ENCODE measurements around the gene RRAD. TPM values are rescaled to one million over a fixed set of nuclear protein-coding genes. Genes with fewer than 3 reads are reported as not detected.

RRAD gene
- total RNA-seq, 2 donors from 2014 or later = 8.3 TPM; not detected in 1

GRCh38 chr16:66918355-66918754 lies 7.0 kb downstream of the RRAD start:
- Histone ChIP-seq H3K4me3 (no peak overlapping the region), H3K27me3 (no peaks in the 10 kb centered on the region), H3K36me3 (replicated peaks in 1 of 2; ENCODE audit: insufficient read depth in 1 of 2, low read depth in 2 of 2) (no peaks in the 10 kb centered on the region), H3K4me1 (no peaks in the 10 kb centered on the region), H3K9me3 (no peaks in the 10 kb centered on the region), H3K27ac (no peak overlapping the region)
- 74 to 79% methylated on average over 5 to 6 of the region's 6 CpGs for WGBS, 2 donors
- intact Hi-C loops (cut with DNase I) = no loop called here
- ATAC-seq (no peak), DNase-seq (no peak)
- no peak for TF ChIP-seq POLR2A (IDR thresholded peaks at IDR 0.05)
- TF ChIP-seq, protein P1, sequence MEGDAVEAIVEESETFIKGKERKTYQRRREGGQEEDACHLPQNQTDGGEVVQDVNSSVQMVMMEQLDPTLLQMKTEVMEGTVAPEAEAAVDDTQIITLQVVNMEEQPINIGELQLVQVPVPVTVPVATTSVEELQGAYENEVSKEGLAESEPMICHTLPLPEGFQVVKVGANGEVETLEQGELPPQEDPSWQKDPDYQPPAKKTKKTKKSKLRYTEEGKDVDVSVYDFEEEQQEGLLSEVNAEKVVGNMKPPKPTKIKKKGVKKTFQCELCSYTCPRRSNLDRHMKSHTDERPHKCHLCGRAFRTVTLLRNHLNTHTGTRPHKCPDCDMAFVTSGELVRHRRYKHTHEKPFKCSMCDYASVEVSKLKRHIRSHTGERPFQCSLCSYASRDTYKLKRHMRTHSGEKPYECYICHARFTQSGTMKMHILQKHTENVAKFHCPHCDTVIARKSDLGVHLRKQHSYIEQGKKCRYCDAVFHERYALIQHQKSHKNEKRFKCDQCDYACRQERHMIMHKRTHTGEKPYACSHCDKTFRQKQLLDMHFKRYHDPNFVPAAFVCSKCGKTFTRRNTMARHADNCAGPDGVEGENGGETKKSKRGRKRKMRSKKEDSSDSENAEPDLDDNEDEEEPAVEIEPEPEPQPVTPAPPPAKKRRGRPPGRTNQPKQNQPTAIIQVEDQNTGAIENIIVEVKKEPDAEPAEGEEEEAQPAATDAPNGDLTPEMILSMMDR (IDR thresholded peaks at IDR 0.05) = no peak

DNA sequence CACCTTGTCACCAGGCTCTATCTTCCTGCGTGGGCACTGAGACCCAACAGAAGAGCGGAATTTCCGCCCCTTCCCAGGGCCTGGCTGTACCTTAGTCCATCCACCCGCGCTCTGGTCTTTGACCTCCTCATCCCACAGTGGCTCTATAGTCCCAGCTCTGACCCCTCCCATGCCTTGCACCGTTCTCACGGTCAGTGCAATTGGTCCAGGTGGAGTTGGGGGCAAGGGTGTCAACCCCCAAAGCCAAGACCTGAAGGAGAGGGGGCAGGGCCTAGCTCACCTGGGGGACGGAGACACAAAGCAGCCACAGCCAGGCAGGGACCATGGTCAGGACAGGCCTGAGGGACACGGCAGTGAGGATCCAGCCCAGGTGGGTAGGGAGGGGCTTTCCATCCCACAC lies 7.6 kb downstream of the RRAD start:
- no peak for DNase-seq
- no peaks in the 10 kb centered on the region for H3K4me1 ChIP-seq
- TF ChIP-seq POLR2A (IDR thresholded peaks at IDR 0.05) = no peak
- TF ChIP-seq, protein P1 (IDR thresholded peaks at IDR 0.05) = no peak
- H3K4me3 ChIP-seq = no peak overlapping the region
- 76 to 81% methylated on average over 5 to 9 of the region's 9 CpGs for WGBS, 2 donors
- intact Hi-C loops (cut with DNase I) = no loop called here
- H3K36me3 ChIP-seq (replicated peaks in 1 of 2; ENCODE audit: insufficient read depth in 1 of 2, low read depth in 2 of 2) = no peaks in the 10 kb centered on the region
- H3K27ac ChIP-seq = no peak overlapping the region
- no peaks in the 10 kb centered on the region for H3K9me3 ChIP-seq
- ATAC-seq = no peak
- no peaks in the 10 kb centered on the region for H3K27me3 ChIP-seq

- TF ChIP-seq, protein P1 (IDR thresholded peaks at IDR 0.05) = no peak
- TF ChIP-seq POLR2A (IDR thresholded peaks at IDR 0.05) = no peak
- Histone ChIP-seq H3K4me3 (no peak overlapping the region), H3K27me3 (no peaks in the 10 kb centered on the region), H3K9me3 (no peaks in the 10 kb centered on the region), H3K36me3 (replicated peaks in 1 of 2; ENCODE audit: insufficient read depth in 1 of 2, low read depth in 2 of 2) (no peaks in the 10 kb centered on the region), H3K4me1 (no peaks in the 10 kb centered on the region), H3K27ac (no peak overlapping the region)
- intact Hi-C loops (cut with DNase I) = no loop called here
- WGBS, 2 donors = 70 to 82% methylated on average over 6 of the region's 6 CpGs
- ATAC-seq (no peak), DNase-seq (no peak)
Measured at GRCh38 chr16:66916518-66916917, 8.8 kb downstream of the RRAD start.

- no peaks in the 10 kb centered on the region for H3K27me3 ChIP-seq
Measured at GRCh38 chr16:66915041-66915440, 10.3 kb downstream of the RRAD start.

GRCh38 chr16:66914541-66914940 lies 10.8 kb downstream of the RRAD start:
- H3K27me3 ChIP-seq = no peaks in the 10 kb centered on the region
- DNase-seq (no peak), ATAC-seq (no peak)
- no peaks in the 10 kb centered on the region for H3K9me3 ChIP-seq
- intact Hi-C loops (cut with DNase I) = no loop called here
- no peak for TF ChIP-seq POLR2A (IDR thresholded peaks at IDR 0.05)
- TF ChIP-seq, protein P1 (IDR thresholded peaks at IDR 0.05) = no peak
- no peaks in the 10 kb centered on the region for H3K36me3 ChIP-seq (replicated peaks in 1 of 2; ENCODE audit: insufficient read depth in 1 of 2, low read depth in 2 of 2)
- 92 to 94% methylated on average over 7 of the region's 7 CpGs for WGBS, 2 donors
- no peaks in the 10 kb centered on the region for H3K4me1 ChIP-seq
- H3K4me3 ChIP-seq = no peak overlapping the region
- no peak overlapping the region for H3K27ac ChIP-seq

More at GRCh38 chr16:66915041-66915440, 10.3 kb downstream of the RRAD start:
- 68 to 71% methylated on average over 7 of the region's 7 CpGs for WGBS, 2 donors
- Histone ChIP-seq H3K27ac (no peak overlapping the region), H3K9me3 (no peaks in the 10 kb centered on the region), H3K36me3 (replicated peaks in 1 of 2; ENCODE audit: insufficient read depth in 1 of 2, low read depth in 2 of 2) (no peaks in the 10 kb centered on the region), H3K4me3 (no peak overlapping the region), H3K4me1 (no peaks in the 10 kb centered on the region)
- TF ChIP-seq POLR2A (IDR thresholded peaks at IDR 0.05) = no peak
- TF ChIP-seq, protein P1 (IDR thresholded peaks at IDR 0.05) = no peak
- ATAC-seq = no peak
- intact Hi-C loops (cut with DNase I) = no loop called here
- no peak for DNase-seq

Data from body of pancreas (tissue), 4 donors.